Hematopoietic multipotent progenitor cell treated with erythropoietin and hydrocortisone succinate and interleukin-3 and kit ligand, for 17 days (in vitro differentiated cells): ENCODE results near the gene SH3BP4.
"Not testable (repeated sequence)": the region's sequence is repeated elsewhere in the genome, so short reads cannot be mapped to it uniquely, and the experiment has no call there.

ENCODE experiments used
- DNase-seq: peaks from one replicate; pipeline ENCODE4 v3.0.0-alpha.2; 2015; ENCODE audit warnings: low spot score

SH3BP4 gene

GRCh38 chr2:235043762-235044500, 92.1 kb downstream of the SH3BP4 start:
- DNase-seq, result no peak

GRCh38 chr2:235044501-235045271, 92.9 kb downstream of the SH3BP4 start:
- no peak for DNase-seq

- no peak for DNase-seq
These were observed 93.6 kb downstream of the SH3BP4 start for GRCh38 chr2:235045336-235045972.

- no peak for DNase-seq
These were observed 94.1 kb downstream of the SH3BP4 start for GRCh38 chr2:235045973-235046343.

GRCh38 chr2:235046589-235046988, 94.8 kb downstream of the SH3BP4 start:
- no peak for DNase-seq

GRCh38 chr2:235047171-235048160, 95.6 kb downstream of the SH3BP4 start:
- DNase-seq, result no peak

GRCh38 chr2:235048549-235048948, 96.7 kb downstream of the SH3BP4 start:
- no peak for DNase-seq

GRCh38 chr2:235049069-235049468, 97.3 kb downstream of the SH3BP4 start:
- no peak for DNase-seq

GRCh38 chr2:235049719-235050118, 97.9 kb downstream of the SH3BP4 start:
- DNase-seq, result no peak

GRCh38 chr2:235050980-235051351, 99.1 kb downstream of the SH3BP4 start:
- no peak for DNase-seq

GRCh38 chr2:235051436-235052260, 99.8 kb downstream of the SH3BP4 start:
- no peak for DNase-seq

GRCh38 chr2:235052514-235053354, 100.9 kb downstream of the SH3BP4 start:
- DNase-seq, result no peak

GRCh38 chr2:235053651-235054050, 101.8 kb downstream of the SH3BP4 start:
- no peak for DNase-seq

- no peak for DNase-seq
These were observed 102.7 kb downstream of the SH3BP4 start for GRCh38 chr2:235054475-235054874.

GRCh38 chr2:235054919-235055318, 103.1 kb downstream of the SH3BP4 start:
- no peak for DNase-seq

GRCh38 chr2:235055891-235056516, 104.2 kb downstream of the SH3BP4 start:
- no peak for DNase-seq

GRCh38 chr2:235056768-235057167, 105.0 kb downstream of the SH3BP4 start:
- no peak for DNase-seq

GRCh38 chr2:235057616-235058015, 105.8 kb downstream of the SH3BP4 start:
- DNase-seq, result not testable (repeated sequence)

- DNase-seq, result no peak
These were observed 107.3 kb downstream of the SH3BP4 start for GRCh38 chr2:235059161-235059560.

GRCh38 chr2:235061656-235062055, 109.8 kb downstream of the SH3BP4 start:
- no peak for DNase-seq
